GM18498 (cell line): ENCODE measurements around the gene COPE.
"Not testable (repeated sequence)": the region's sequence is repeated elsewhere in the genome, so short reads cannot be mapped to it uniquely, and the experiment has no call there.

Source experiments
- ATAC-seq: cut with Tn5 transposase; IDR thresholded peaks from one replicate; pipeline ENCODE4 v1.9.1; 2021; ENCODE audit warnings: mild to moderate bottlenecking, moderate library complexity; ENCODE audit not compliant: unreplicated experiment

Gene COPE

GRCh38 chr19:18940769-18941627, 21.8 kb upstream of the COPE start, which contains the start of gene HOMER3:
HOMER3 (minus strand) TSS chr19:18941217; CDS start chr19:18938982, 2,235 bp downstream.
- peak; percentile 50 for ATAC-seq

GRCh38 chr19:18939922-18940768, 21.0 kb upstream of the COPE start:
- no peak for ATAC-seq

GRCh38 chr19:18939163-18939562, 20.0 kb upstream of the COPE start:
- no peak for ATAC-seq

- ATAC-seq, result no peak
These were observed 14.1 kb upstream of the COPE start for GRCh38 chr19:18933297-18933696.

- no peak for ATAC-seq
These were observed 13.1 kb upstream of the COPE start for GRCh38 chr19:18932216-18932841.

GRCh38 chr19:18931316-18932162, 12.4 kb upstream of the COPE start:
- ATAC-seq, result no peak

- no peak for ATAC-seq
These were observed 10.1 kb upstream of the COPE start for GRCh38 chr19:18929311-18929710.

- ATAC-seq, result no peak
These were observed 9.0 kb upstream of the COPE start for GRCh38 chr19:18928018-18928805.

- no peak for ATAC-seq
These were observed 5.6 kb upstream of the COPE start for GRCh38 chr19:18924684-18925213.

GRCh38 chr19:18922228-18922985, 3.2 kb upstream of the COPE start:
- no peak for ATAC-seq

GRCh38 chr19:18921593-18921992, 2.4 kb upstream of the COPE start:
- ATAC-seq, result no peak

GRCh38 chr19:18920400-18920799, 1.2 kb upstream of the COPE start:
- no peak for ATAC-seq

- ATAC-seq, result no peak
These were observed 670 bp upstream of the COPE start for GRCh38 chr19:18919900-18920214.

- not testable (repeated sequence) for ATAC-seq
These were observed 1.6 kb downstream of the COPE start for GRCh38 chr19:18917593-18917992.

- ATAC-seq, result no peak
These were observed 3.5 kb downstream of the COPE start for GRCh38 chr19:18915639-18916038.

- ATAC-seq, result no peak
These were observed 5.7 kb downstream of the COPE start for GRCh38 chr19:18913466-18913865.

- no peak for ATAC-seq
These were observed 6.3 kb downstream of the COPE start for GRCh38 chr19:18912933-18913332.

GRCh38 chr19:18910801-18911436, 8.3 kb downstream of the COPE start:
- ATAC-seq, result no peak
